SK-N-SH treated with all-trans-retinoic acid at 6 μM for 48 hours (cell line): Measurements from ENCODE around the gene PSD2.
A peak's percentile ranks its signal among the peaks of the same experiment; 100 is the strongest.

Source experiments
- ATAC-seq: fragments of 200-7000 bp; cut with Tn5 transposase; 3 replicates; pipeline ENCODE4 v1.9.1; 2020; ENCODE audit warnings: mild to moderate bottlenecking, moderate library complexity
- ARNTL ChIP-seq: fragments of 450-650 bp; formaldehyde crosslinking; IDR thresholded peaks from 2 replicates; pipeline ENCODE4 v1.5.0; 2020; ENCODE audit warnings: low read depth, mild to moderate bottlenecking, moderate library complexity, borderline replicate concordance
- BACH2 ChIP-seq: fragments of 250-450 bp; sonication (Bioruptor Pico); IDR thresholded peaks from 2 replicates; pipeline ENCODE4 v1.9.0; 2021; ENCODE audit warnings: mild to moderate bottlenecking, borderline replicate concordance
- CREB5 ChIP-seq: fragments of 250-450 bp; sonication (Bioruptor Pico); IDR thresholded peaks from 2 replicates; pipeline ENCODE4 v1.5.1; 2020; ENCODE audit warnings: low read depth, mild to moderate bottlenecking, moderate library complexity
- CSDC2 ChIP-seq: fragments of 250-450 bp; sonication (Bioruptor Pico); IDR thresholded peaks from 2 replicates; pipeline ENCODE4 v1.5.0; 2020; ENCODE audit warnings: mild to moderate bottlenecking, moderate library complexity
- CSRNP3 ChIP-seq: fragments of 250-450 bp; sonication (Bioruptor Pico); IDR thresholded peaks from 2 replicates; pipeline ENCODE4 v1.5.1; 2021; ENCODE audit warnings: mild to moderate bottlenecking, moderate library complexity
- GLIS3 ChIP-seq: fragments of 250-450 bp; sonication (Bioruptor Pico); IDR thresholded peaks from 2 replicates; pipeline ENCODE4 v1.5.0; 2020; ENCODE audit warnings: mild to moderate bottlenecking, moderate library complexity
- ISL1 ChIP-seq: fragments of 250-450 bp; sonication (Bioruptor Pico); IDR thresholded peaks from 2 replicates; pipeline ENCODE4 v2.1.2; 2022; ENCODE audit warnings: mild to moderate bottlenecking, moderate library complexity
- OSR1 ChIP-seq: fragments of 250-450 bp; sonication (Bioruptor Pico); IDR thresholded peaks from 2 replicates; pipeline ENCODE4 v1.8.0; 2022; ENCODE audit warnings: moderate library complexity, mild to moderate bottlenecking, inconsistent platforms
- PATZ1 ChIP-seq: fragments of 250-450 bp; sonication (Bioruptor Pico); IDR thresholded peaks from 2 replicates; pipeline ENCODE4 v1.8.0; 2020; ENCODE audit warnings: mild to moderate bottlenecking, moderate library complexity, borderline replicate concordance
- POU6F1 ChIP-seq: fragments of 250-450 bp; sonication (Bioruptor Pico); IDR thresholded peaks from 2 replicates; pipeline ENCODE4 v1.8.0; 2021; ENCODE audit warnings: low read depth, mild to moderate bottlenecking, moderate library complexity, borderline replicate concordance
- PPARA ChIP-seq: fragments of 250-450 bp; sonication (Bioruptor Pico); IDR thresholded peaks from 2 replicates; pipeline ENCODE4 v1.5.0; 2020; ENCODE audit warnings: mild to moderate bottlenecking, borderline replicate concordance
- RARB ChIP-seq: fragments of 250-450 bp; sonication (Bioruptor Pico); IDR thresholded peaks from 2 replicates; pipeline ENCODE4 v1.8.0; 2021; ENCODE audit warnings: mild to moderate bottlenecking, moderate library complexity
- TOX ChIP-seq: fragments of 250-450 bp; sonication (Bioruptor Pico); IDR thresholded peaks from 2 replicates; pipeline ENCODE4 v1.8.0; 2021; ENCODE audit warnings: mild to moderate bottlenecking, moderate library complexity, borderline replicate concordance
- TSHZ2 ChIP-seq: fragments of 250-450 bp; sonication (Bioruptor Pico); IDR thresholded peaks from 2 replicates; pipeline ENCODE4 v1.5.0; 2020; ENCODE audit warnings: mild to moderate bottlenecking, moderate library complexity
- ZFP3 ChIP-seq: fragments of 250-450 bp; sonication (Bioruptor Pico); IDR thresholded peaks from 2 replicates; pipeline ENCODE4 v1.5.0; 2020; ENCODE audit warnings: mild to moderate bottlenecking, moderate library complexity
- ZFP30 ChIP-seq: fragments of 450-650 bp; formaldehyde crosslinking; IDR thresholded peaks from 2 replicates; pipeline ENCODE4 v1.5.0; 2022; ENCODE audit warnings: mild to moderate bottlenecking, moderate library complexity
- ZNF565 ChIP-seq: fragments of 450-650 bp; formaldehyde crosslinking; conservative IDR thresholded peaks from 2 replicates; pipeline ENCODE4 v1.5.0; 2020; ENCODE audit warnings: low read depth, mild to moderate bottlenecking, moderate library complexity
- ZNF70 ChIP-seq: fragments of 450-650 bp; formaldehyde crosslinking; IDR thresholded peaks from 2 replicates; pipeline ENCODE4 v1.5.0; 2020; ENCODE audit warnings: mild to moderate bottlenecking, moderate library complexity
- ZNF8 ChIP-seq: fragments of 450-650 bp; formaldehyde crosslinking; IDR thresholded peaks from 2 replicates; pipeline ENCODE4 v1.5.0; 2020; ENCODE audit warnings: mild to moderate bottlenecking, moderate library complexity

The PSD2 gene

GRCh38 chr5:139763280-139763929 is 32.2 kb upstream of the PSD2 start:
- TF ChIP-seq TOX (no peak), TSHZ2 (CRISPR knock-in tag) (no peak), ZNF70 (CRISPR knock-in tag) (no peak), ARNTL (no peak), OSR1 (CRISPR knock-in tag) (no peak)
- ATAC-seq = no peak

- ATAC-seq = no peak
Observed at GRCh38 chr5:139763930-139764791, 31.4 kb upstream of the PSD2 start.

GRCh38 chr5:139764886-139765408 is 30.7 kb upstream of the PSD2 start:
- TF ChIP-seq BACH2 (CRISPR knock-in tag) (no peak), ZNF8 (CRISPR knock-in tag) (no peak), ZFP30 (CRISPR knock-in tag) (no peak), ISL1 (CRISPR knock-in tag) (no peak), GLIS3 (CRISPR knock-in tag) (no peak), RARB (CRISPR knock-in tag) (no peak), PPARA (CRISPR knock-in tag) (no peak), CREB5 (CRISPR knock-in tag) (no peak), ZFP3 (CRISPR knock-in tag) (no peak), POU6F1 (CRISPR knock-in tag) (no peak), CSDC2 (CRISPR knock-in tag) (no peak), ZNF565 (no peak)
- ATAC-seq = peak; percentile 6

More at GRCh38 chr5:139763930-139764791, 31.4 kb upstream of the PSD2 start:
- TF ChIP-seq ARNTL = no peak
- TF ChIP-seq OSR1 (CRISPR knock-in tag) = no peak
- TF ChIP-seq CSRNP3 (CRISPR knock-in tag) = no peak
- no peak for TF ChIP-seq CREB5 (CRISPR knock-in tag)
- no peak for TF ChIP-seq ZFP3 (CRISPR knock-in tag)
- TF ChIP-seq BACH2 (CRISPR knock-in tag) = no peak
- no peak for TF ChIP-seq ZFP30 (CRISPR knock-in tag)
- TF ChIP-seq ZNF565 = no peak
- TF ChIP-seq PATZ1 = no peak
- no peak for TF ChIP-seq GLIS3 (CRISPR knock-in tag)
- TF ChIP-seq PPARA (CRISPR knock-in tag) = no peak
